Neural progenitor cell (in vitro differentiated cells): Measurements from ENCODE around the gene ZCCHC14. TPM values are rescaled to one million over a fixed set of nuclear protein-coding genes. Genes with fewer than 3 reads are reported as not detected.

Experiments
- DNase-seq: peaks from one replicate; pipeline ENCODE4 v3.0.0-alpha.2; 2016; ENCODE audit warnings: low spot score
- H2AFZ ChIP-seq: fragments of 200-600 bp; sonication (generic); replicated peaks from 2 replicates; pipeline ENCODE4 v1.6.1; 2016; ENCODE audit warnings: antibody characterized with exemption
- H3F3A ChIP-seq: fragments of 200-600 bp; sonication (generic); 2 replicates; pipeline ENCODE4 v1.6.1; 2016; ENCODE audit warnings: antibody characterized with exemption, low read depth
- H3K27ac ChIP-seq: fragments of 200-600 bp; sonication (generic); 2 replicates; pipeline ENCODE4 v1.5.1; 2016; ENCODE audit warnings: mild to moderate bottlenecking
- H3K27me3 ChIP-seq: fragments of 200-600 bp; sonication (generic); 2 replicates; pipeline ENCODE4 v1.6.1; 2016; ENCODE audit warnings: mild to moderate bottlenecking, moderate library complexity
- H3K36me3 ChIP-seq: fragments of 200-600 bp; sonication (generic); 2 replicates; pipeline ENCODE4 v1.5.1; 2016
- H3K4me1 ChIP-seq: fragments of 200-600 bp; sonication (generic); 2 replicates; pipeline ENCODE4 v1.6.1; 2016; ENCODE audit warnings: mixed run types
- H3K4me2 ChIP-seq: fragments of 200-600 bp; sonication (generic); 2 replicates; pipeline ENCODE4 v1.6.1; 2016
- H3K4me3 ChIP-seq: fragments of 200-600 bp; sonication (generic); 2 replicates; pipeline ENCODE4 v1.5.1; 2016
- H3K79me2 ChIP-seq: fragments of 200-600 bp; sonication (generic); 2 replicates; pipeline ENCODE4 v1.6.1; 2016; ENCODE audit warnings: low read depth
- H3K9ac ChIP-seq: fragments of 200-600 bp; sonication (generic); 2 replicates; pipeline ENCODE4 v1.6.1; 2016
- H3K9me3 ChIP-seq: fragments of 200-600 bp; sonication (generic); 2 replicates; pipeline ENCODE4 v1.5.1; 2016; ENCODE audit warnings: low read depth
- H4K20me1 ChIP-seq: fragments of 200-600 bp; sonication (generic); 2 replicates; pipeline ENCODE4 v1.6.1; 2016; ENCODE audit warnings: low read depth
- H3K27ac Mint-ChIP-seq: 3 replicates; pipeline ENCODE4 v1.8.0; 2021; ENCODE audit warnings: mixed read lengths
- H3K27me3 Mint-ChIP-seq: 2 replicates; pipeline ENCODE4 v1.8.0; 2022; ENCODE audit warnings: low read depth, mild to moderate bottlenecking, inconsistent platforms, moderate library complexity, mixed read lengths; ENCODE audit not compliant: insufficient read depth
- H3K36me3 Mint-ChIP-seq: 3 replicates; pipeline ENCODE4 v1.8.0; 2021; ENCODE audit warnings: mixed read lengths
- H3K4me1 Mint-ChIP-seq: 3 replicates; pipeline ENCODE4 v1.8.0; 2021; ENCODE audit warnings: mixed read lengths
- H3K4me3 Mint-ChIP-seq: 3 replicates; pipeline ENCODE4 v1.8.0; 2021; ENCODE audit warnings: mild to moderate bottlenecking, moderate library complexity, mixed read lengths
- H3K9me3 Mint-ChIP-seq: 3 replicates; pipeline ENCODE4 v1.8.0; 2020; ENCODE audit warnings: mixed read lengths
- CTCF ChIP-seq: fragments of 200-600 bp; sonication (generic); IDR thresholded peaks from 2 replicates; pipeline ENCODE4 v1.5.1; 2017; ENCODE audit warnings: antibody characterized with exemption, mild to moderate bottlenecking
- EZH2 ChIP-seq: fragments of 200-600 bp; sonication (generic); IDR thresholded peaks from 2 replicates; pipeline ENCODE4 v1.6.1; 2017; ENCODE audit warnings: antibody characterized with exemption, mild to moderate bottlenecking, moderate library complexity
- EZH2phosphoT487 ChIP-seq: fragments of 200-600 bp; sonication (generic); IDR thresholded peaks from 2 replicates; pipeline ENCODE4 v1.6.1; 2017; ENCODE audit warnings: antibody characterized with exemption
- total RNA-seq: library from RNA; depleted of rRNA; stranded (reverse); fragments of >200 nt; gene quantifications from 2 replicates; pipeline ENCODE4 v1.2.3, GENCODE V29; 2015; ENCODE audit warnings: low replicate concordance

ZCCHC14 gene
- total RNA-seq, 1 donor from 2014 or later, result 10.3 TPM

GRCh38 chr16:87540897-87541146 lies 48.0 kb upstream of the ZCCHC14 start:
- Histone ChIP-seq H3K4me2 (no peak overlapping the region), H3K27ac (no peak overlapping the region), H3K9ac (no peak overlapping the region), H3F3A (no peaks in the 10 kb centered on the region), H3K4me3 (no peak overlapping the region), H3K79me2 (no peaks in the 10 kb centered on the region), H3K36me3 (no peaks in the 10 kb centered on the region), H3K4me1 (peaks cover 20% of the 10 kb centered on the region), H4K20me1 (no peaks in the 10 kb centered on the region), H2AFZ (no peak overlapping the region), H3K27me3 (no peaks in the 10 kb centered on the region), H3K9me3 (no peaks in the 10 kb centered on the region)
- TF ChIP-seq EZH2 (no peak), CTCF (no peak), EZH2phosphoT487 (no peak)
- H3K27me3 Mint-ChIP-seq, result peaks cover 8% of the 10 kb centered on the region
- H3K4me1 Mint-ChIP-seq, result peaks cover 46% of the 10 kb centered on the region
- H3K9me3 Mint-ChIP-seq, result peaks cover 9% of the 10 kb centered on the region
- no peaks in the 10 kb centered on the region for H3K36me3 Mint-ChIP-seq
- peak overlapping the region; percentile 64 for H3K4me3 Mint-ChIP-seq
- DNase-seq, result no peak
- H3K27ac Mint-ChIP-seq, result peak overlapping the region; percentile 96

GRCh38 chr16:87540072-87540896 lies 47.5 kb upstream of the ZCCHC14 start:
- no peaks in the 10 kb centered on the region for H3K36me3 ChIP-seq
- Mint-ChIP-seq H3K4me1 (peaks cover 46% of the 10 kb centered on the region), H3K36me3 (no peaks in the 10 kb centered on the region), H3K27ac (peak overlapping the region; percentile 96), H3K4me3 (peak overlapping the region; percentile 64), H3K9me3 (peaks cover 8% of the 10 kb centered on the region), H3K27me3 (peaks cover 8% of the 10 kb centered on the region)
- H3K27ac ChIP-seq, result no peak overlapping the region
- no peaks in the 10 kb centered on the region for H3F3A ChIP-seq
- peaks cover 20% of the 10 kb centered on the region for H3K4me1 ChIP-seq
- DNase-seq, result no peak
- peak overlapping the region; percentile 57 for H3K4me2 ChIP-seq
- no peak overlapping the region for H2AFZ ChIP-seq
- H3K27me3 ChIP-seq, result no peaks in the 10 kb centered on the region
- no peak overlapping the region for H3K4me3 ChIP-seq
- no peaks in the 10 kb centered on the region for H3K9me3 ChIP-seq
- H3K9ac ChIP-seq, result peak overlapping the region; percentile 9
- no peaks in the 10 kb centered on the region for H3K79me2 ChIP-seq
- H4K20me1 ChIP-seq, result no peaks in the 10 kb centered on the region
- no peak for TF ChIP-seq CTCF
- TF ChIP-seq EZH2, result no peak
- no peak for TF ChIP-seq EZH2phosphoT487

GRCh38 chr16:87539113-87539512 lies 46.3 kb upstream of the ZCCHC14 start:
- Histone ChIP-seq H3K27ac (no peak overlapping the region), H3F3A (no peaks in the 10 kb centered on the region), H3K4me2 (no peak overlapping the region), H3K79me2 (no peaks in the 10 kb centered on the region), H3K4me1 (peaks cover 20% of the 10 kb centered on the region), H3K36me3 (no peaks in the 10 kb centered on the region), H3K4me3 (no peak overlapping the region), H4K20me1 (no peaks in the 10 kb centered on the region), H2AFZ (no peak overlapping the region), H3K9ac (no peak overlapping the region), H3K27me3 (no peaks in the 10 kb centered on the region), H3K9me3 (no peaks in the 10 kb centered on the region)
- TF ChIP-seq EZH2 (no peak), EZH2phosphoT487 (no peak), CTCF (no peak)
- Mint-ChIP-seq H3K4me1 (peaks cover 46% of the 10 kb centered on the region), H3K36me3 (no peaks in the 10 kb centered on the region), H3K9me3 (peaks cover 15% of the 10 kb centered on the region), H3K27ac (no peak overlapping the region), H3K4me3 (no peak overlapping the region), H3K27me3 (peaks cover 4% of the 10 kb centered on the region)
- DNase-seq, result no peak
